NCI-H128 (cell line): ENCODE data around the gene PRRT2.
A peak's percentile ranks its signal among the peaks of the same experiment; 100 is the strongest.
"Not testable (repeated sequence)": the region's sequence is repeated elsewhere in the genome, so short reads cannot be mapped to it uniquely, and the experiment has no call there.

Experiments
- DNase-seq: peaks from one replicate; lab custom pipeline; 2025; ENCODE audit not compliant: unreplicated experiment; lab: John Stamatoyannopoulos, UW

Gene PRRT2

GRCh38 chr16:29790949-29791844, 20.8 kb upstream of the PRRT2 start:
- DNase-seq: no peak

GRCh38 chr16:29791845-29792807, 19.9 kb upstream of the PRRT2 start:
- no peak for DNase-seq

- DNase-seq: not testable (repeated sequence)
Measured at GRCh38 chr16:29793153-29793552, 18.8 kb upstream of the PRRT2 start.

GRCh38 chr16:29794231-29794710, 17.7 kb upstream of the PRRT2 start:
- DNase-seq: no peak

GRCh38 chr16:29802416-29802935, 9.5 kb upstream of the PRRT2 start:
- no peak for DNase-seq

GRCh38 chr16:29804020-29804419, 8.0 kb upstream of the PRRT2 start:
- no peak for DNase-seq

- no peak for DNase-seq
Measured at GRCh38 chr16:29804455-29805231, 7.3 kb upstream of the PRRT2 start.

GRCh38 chr16:29805232-29806098, 6.5 kb upstream of the PRRT2 start:
- DNase-seq: peak; percentile 91

GRCh38 chr16:29806099-29806579, 5.9 kb upstream of the PRRT2 start, which contains the start of gene MAZ:
Gene MAZ, plus strand, starts transcription at chr16:29806529. Its CDS starts 173 bp downstream, at chr16:29806702.
- DNase-seq: no peak

- no peak for DNase-seq
Measured at GRCh38 chr16:29806641-29807425, 5.2 kb upstream of the PRRT2 start.

- peak; percentile 55 for DNase-seq
Measured at GRCh38 chr16:29807426-29808218, 4.4 kb upstream of the PRRT2 start.

GRCh38 chr16:29808219-29808900, 3.6 kb upstream of the PRRT2 start:
- no peak for DNase-seq

- no peak for DNase-seq
Measured at GRCh38 chr16:29809031-29809747, 2.8 kb upstream of the PRRT2 start.

- no peak for DNase-seq
Measured at GRCh38 chr16:29809850-29810698, 1.9 kb upstream of the PRRT2 start.

- DNase-seq: no peak
Measured at GRCh38 chr16:29810699-29811169, 1.3 kb upstream of the PRRT2 start.
